ENCODE measurements around the gene ITGA2.

DNA sequence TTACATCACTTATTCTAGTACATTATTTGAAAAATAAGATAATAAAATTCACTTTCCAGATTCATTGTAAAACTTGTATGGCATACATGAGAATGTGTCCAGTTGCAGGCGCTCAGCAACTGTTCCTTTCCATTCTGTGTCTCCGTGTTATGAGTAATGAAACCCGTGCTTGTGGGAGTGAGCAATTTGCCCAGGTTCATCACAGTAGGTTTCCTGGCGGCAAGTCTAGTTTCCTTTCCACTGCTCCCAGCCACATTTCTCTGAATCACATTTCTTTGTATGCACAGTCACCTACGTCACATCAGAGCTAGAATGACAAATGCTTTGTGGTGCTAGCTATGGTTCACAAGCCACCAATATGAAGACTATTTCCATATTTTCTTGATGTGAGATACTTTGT lies 80.5 kb downstream of the ITGA2 start:
- TF ChIP-seq CTCF (IDR thresholded peaks at IDR 0.05; ENCODE audit: poor library complexity) = no peak
- no peak for TF ChIP-seq EZH2phosphoT487 (IDR thresholded peaks at IDR 0.05; ENCODE audit: low read depth, severe bottlenecking, unreplicated experiment)
- TF ChIP-seq EZH2 (IDR thresholded peaks at IDR 0.05; ENCODE audit: borderline replicate concordance) = no peak
